HG03159 (cell line): ENCODE measurements around the gene EML4.

Experiments
- ATAC-seq: cut with Tn5 transposase; IDR thresholded peaks from one replicate; pipeline ENCODE4 v1.9.1; 2021; ENCODE audit warnings: mild to moderate bottlenecking, moderate library complexity; ENCODE audit not compliant: unreplicated experiment

EML4 gene

GRCh38 chr2:42137125-42137841, 31.9 kb upstream of the EML4 start:
- ATAC-seq = no peak

GRCh38 chr2:42138163-42139015, 30.8 kb upstream of the EML4 start:
- ATAC-seq = no peak

DNA sequence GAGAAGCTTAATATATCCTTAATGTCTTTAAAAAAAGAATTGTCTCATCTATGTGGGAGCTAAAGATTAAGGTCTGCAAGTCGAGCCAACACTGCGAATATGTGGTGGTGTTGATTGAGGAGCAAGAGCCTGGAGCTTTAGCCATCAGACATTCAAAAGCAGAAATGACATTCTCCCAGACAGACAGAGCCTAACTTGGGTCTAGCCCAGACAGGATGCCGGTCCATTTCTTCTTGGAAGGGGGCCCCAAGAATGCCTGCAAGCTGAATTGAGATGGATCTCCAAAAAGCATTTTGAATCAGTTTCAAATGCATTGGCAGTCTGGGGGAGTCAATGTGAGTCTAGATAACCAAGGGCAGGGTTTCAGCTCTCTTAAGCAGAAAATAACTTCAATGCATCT, 30.1 kb upstream of the EML4 start:
- no peak for ATAC-seq

DNA sequence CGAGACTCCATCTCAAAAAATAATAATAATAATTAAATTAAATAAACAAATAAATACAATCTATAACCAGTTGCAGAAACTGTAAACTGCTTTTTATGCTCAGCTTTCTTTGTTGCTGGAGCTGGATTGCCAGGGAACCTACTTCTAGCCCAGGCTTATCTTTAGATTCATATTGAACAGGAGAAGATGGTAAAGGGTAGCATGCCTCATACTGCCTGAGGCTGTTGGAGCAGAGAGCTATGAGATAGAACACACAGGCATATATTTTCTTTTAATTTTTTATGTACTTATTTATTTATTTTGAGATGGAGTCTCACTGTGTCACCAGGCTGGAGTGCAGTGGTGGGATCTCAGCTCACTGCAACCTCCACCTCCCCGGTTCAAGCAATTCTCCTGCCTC, 28.7 kb upstream of the EML4 start:
- ATAC-seq = no peak

DNA sequence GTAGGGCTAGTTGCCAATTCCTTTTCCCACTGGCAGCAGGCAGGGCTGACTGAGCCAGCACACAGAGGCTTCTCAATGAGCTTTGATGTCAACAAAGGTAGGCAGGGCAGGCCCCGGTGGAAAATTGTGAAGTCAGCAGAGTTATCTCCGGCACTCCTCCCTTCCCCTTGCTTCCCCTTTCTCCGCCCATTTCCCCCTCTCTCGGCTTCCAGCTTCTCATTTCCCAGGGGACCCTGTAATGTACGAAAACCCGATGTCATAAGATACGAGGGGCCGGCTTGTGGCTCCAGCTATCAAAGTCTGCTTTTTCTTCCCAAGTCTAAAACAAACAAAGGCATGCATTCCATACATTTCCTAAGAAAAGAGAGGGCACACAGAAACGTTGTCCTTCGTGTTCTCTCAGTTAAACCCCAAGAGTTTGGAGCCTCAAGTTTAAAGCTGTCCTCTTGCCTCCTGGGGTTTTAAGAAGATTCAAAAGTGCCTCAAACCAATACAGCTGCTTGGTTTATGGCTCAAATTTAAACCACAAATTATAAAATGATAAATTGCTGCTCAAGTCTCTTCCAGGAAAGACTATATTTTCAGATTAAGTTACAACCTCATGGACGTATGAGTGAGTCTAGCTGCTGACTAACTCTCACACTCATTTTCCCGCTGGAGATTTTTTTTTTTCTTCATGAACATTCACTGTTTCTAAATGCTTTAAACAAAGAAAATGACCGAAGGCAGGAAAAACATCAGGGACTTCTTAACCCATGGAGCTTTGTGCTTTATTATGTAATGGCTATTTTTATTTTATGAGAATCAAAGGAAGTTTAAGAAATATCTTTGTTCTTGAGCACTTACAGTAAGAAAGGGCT, 27.2 kb upstream of the EML4 start:
- ATAC-seq = no peak

DNA sequence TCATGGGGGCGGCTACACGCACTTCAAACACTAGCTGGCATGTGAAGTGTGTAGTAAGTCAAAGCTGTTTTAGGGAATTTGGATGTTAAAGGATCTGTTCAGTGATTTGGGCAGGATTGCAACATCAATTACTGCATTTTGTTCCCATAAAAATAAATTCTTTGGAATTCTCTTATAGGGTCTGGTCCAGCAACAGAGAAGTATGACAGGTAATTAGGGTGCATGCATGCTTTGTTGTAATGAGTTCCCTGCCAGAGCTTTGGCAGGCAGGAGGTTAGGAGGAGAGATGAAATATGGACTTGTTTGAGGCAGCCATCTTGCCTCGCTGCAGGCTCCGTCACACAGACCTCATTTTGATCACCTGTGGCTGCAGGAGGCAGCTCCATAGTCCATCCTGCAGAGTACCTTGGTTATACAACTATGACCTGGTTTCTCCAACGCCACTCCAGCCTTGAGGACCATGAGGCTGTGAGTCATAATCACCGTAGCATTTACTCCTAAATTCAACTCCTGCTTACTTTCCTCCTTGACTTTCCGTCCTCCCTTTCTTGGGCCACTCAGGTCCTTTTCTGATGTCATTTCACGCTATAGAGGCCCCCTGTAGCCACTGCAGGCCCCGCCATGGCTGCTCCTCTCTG, 26.5 kb upstream of the EML4 start:
- no peak for ATAC-seq

DNA sequence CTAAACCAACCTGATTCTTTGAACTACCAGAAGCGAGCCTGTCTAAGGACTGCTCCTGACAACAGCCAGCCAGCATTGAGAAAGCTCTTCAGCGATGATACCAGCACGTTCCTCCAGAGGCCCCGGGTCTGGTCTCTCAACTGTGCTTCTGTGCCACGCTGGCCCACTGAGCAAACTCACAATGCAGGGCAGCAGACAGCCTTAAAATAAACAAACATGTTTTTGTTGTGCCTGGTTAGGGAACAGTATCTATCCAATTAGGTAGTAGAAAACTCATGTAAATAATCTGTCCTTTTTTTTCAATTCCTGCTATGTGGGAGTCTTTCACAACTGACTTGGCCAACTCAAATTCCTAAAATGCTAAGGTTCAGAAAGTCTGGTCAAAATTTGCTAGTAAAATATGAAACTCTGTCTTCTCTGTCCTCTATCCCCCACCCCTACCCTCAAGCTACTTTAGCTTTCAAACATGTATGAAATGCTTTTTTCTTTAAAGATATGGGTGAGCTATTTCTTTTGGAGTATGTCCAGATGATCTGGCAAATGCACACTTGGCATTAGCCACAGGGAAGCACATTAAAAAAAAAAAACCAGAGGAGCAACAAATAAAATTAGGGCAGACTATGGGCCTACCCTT, 21.4 kb upstream of the EML4 start:
- ATAC-seq = no peak

- no peak for ATAC-seq
Observed at GRCh38 chr2:42150159-42150558, 19.0 kb upstream of the EML4 start.

DNA sequence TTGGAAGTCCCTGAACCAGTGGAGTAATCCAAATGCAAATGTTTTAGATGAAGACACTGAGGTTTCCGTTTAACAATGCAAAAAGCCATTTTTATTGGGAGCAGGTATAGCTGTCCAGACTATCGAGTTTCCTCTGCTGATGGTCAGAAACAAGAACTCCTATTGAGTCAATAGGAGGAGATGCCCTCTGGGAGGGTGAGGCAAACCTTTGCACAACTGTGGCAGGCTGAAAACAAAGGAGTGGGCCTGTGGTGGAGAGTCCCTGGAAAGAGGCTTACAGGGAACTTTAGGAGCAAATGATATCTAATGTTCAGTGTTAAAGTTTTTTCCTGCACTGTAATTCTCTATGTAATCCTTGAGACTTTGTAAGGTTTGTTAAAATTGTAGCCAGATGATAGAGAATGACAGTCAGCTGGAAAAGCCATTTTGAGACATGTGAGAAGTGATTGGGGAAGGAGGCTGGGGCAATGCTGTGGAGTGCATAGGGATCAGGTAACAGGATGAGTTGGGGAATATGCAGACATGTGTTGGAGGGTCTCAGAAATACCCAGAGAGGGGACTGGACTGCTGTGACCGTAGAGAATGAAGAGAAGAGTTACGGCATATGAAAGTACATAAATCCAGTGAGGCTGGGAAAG, 15.1 kb upstream of the EML4 start:
- no peak for ATAC-seq

DNA sequence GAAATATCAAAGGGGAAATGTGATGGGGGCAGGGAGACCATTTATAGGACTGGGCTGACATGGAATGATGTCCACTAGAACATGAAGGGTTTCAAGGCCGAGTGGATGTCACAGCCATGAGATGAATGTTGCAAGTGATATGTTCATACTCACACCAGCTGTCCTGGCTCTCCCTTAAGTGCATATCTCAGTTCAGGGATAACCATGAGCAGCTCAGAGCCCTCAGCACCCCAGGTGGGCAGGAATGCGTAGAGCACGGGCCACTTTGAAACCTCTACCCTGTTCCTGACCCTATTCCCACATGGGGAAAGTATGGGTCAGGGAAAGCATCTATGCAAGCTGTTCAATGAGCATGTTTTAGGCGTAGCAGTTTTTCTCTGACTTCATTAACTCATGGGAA, 12.4 kb upstream of the EML4 start:
- ATAC-seq = no peak

- ATAC-seq = no peak
Observed at GRCh38 chr2:42161444-42161843, 7.7 kb upstream of the EML4 start.

GRCh38 chr2:42163444-42164045, 5.6 kb upstream of the EML4 start:
- ATAC-seq = no peak

- no peak for ATAC-seq
Observed at GRCh38 chr2:42164046-42164445, 5.1 kb upstream of the EML4 start.

DNA sequence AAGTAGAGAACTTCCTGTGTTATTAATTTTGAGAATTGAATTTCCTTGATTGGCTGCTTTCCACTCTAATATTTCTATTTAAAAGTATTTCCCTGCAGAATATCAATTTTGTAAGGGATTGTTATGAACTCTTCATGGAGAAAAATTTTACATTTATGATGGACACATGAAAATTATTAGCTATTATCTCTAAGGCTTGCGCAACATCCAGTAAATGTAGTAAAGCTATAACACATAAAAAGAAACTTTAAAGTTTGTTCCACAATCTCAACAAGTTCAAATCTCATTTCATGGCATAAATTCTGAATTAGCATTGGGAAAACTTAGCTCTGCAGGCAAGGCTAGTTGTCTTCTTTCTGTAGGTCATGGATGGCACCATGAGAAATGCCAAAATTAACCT, 4.2 kb upstream of the EML4 start:
- no peak for ATAC-seq

GRCh38 chr2:42167458-42167857, 1.7 kb upstream of the EML4 start:
- ATAC-seq = no peak

- ATAC-seq = no peak
Observed at GRCh38 chr2:42168459-42169099, 574 bp upstream of the EML4 start.

DNA sequence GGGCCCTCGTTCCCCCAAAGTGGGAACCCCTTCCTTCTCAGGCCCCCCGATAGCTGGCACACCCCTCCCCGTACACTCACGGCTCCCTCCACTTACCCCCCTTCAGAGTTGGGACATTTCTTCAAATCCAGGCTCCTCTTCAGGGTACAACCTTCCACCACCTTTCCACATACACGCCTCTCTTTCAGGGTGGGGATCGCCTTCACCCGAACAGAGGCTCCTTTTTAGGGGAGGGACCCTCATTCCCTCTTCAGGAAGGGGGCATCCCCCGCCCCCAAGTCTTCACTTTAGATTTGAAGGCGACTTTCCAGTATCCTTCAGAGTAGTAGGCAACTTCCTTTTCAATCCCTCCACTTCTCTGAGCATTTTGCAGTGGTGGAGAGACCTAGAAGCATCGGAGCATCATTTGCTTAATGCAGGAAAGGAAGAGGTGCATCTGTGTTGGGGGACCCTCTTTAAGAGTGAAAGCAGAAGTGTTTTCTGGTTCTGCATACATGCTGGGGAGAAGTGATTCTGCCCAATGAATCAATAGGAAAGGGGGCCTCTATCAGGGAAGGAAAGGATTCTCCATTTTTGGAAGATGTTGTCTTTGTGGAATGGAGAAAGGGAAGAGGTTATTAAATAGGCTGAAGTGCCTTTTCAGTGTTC, 845 bp downstream of the EML4 start:
- peak; percentile 32 for ATAC-seq

- no peak for ATAC-seq
Observed at GRCh38 chr2:42170619-42171395, 1.7 kb downstream of the EML4 start.
